GM18868 (cell line): ENCODE measurements around the gene RAB14.

Experiments
- ATAC-seq: cut with Tn5 transposase; IDR thresholded peaks from one replicate; pipeline ENCODE4 v1.9.1; 2021; ENCODE audit warnings: mild to moderate bottlenecking, moderate library complexity; ENCODE audit not compliant: unreplicated experiment

RAB14 gene

GRCh38 chr9:121220996-121221663 is 19.5 kb upstream of the RAB14 start:
- ATAC-seq: no peak

GRCh38 chr9:121219530-121219929 is 17.9 kb upstream of the RAB14 start:
- ATAC-seq: no peak

- ATAC-seq: no peak
These were observed 16.8 kb upstream of the RAB14 start for GRCh38 chr9:121218357-121219027.

- peak; percentile 96 for ATAC-seq
These were observed 16.1 kb upstream of the RAB14 start for GRCh38 chr9:121217609-121218292.

GRCh38 chr9:121216271-121216805 is 14.7 kb upstream of the RAB14 start:
- no peak for ATAC-seq

GRCh38 chr9:121214005-121214404 is 12.3 kb upstream of the RAB14 start:
- ATAC-seq: no peak

- ATAC-seq: peak; percentile 52
These were observed 11.6 kb upstream of the RAB14 start for GRCh38 chr9:121213136-121213806.

GRCh38 chr9:121210536-121210935 is 8.9 kb upstream of the RAB14 start:
- ATAC-seq: no peak

- ATAC-seq: peak; percentile 85
These were observed 5.8 kb upstream of the RAB14 start for GRCh38 chr9:121207371-121207940.

GRCh38 chr9:121206516-121207370 is 5.1 kb upstream of the RAB14 start:
- ATAC-seq: peak; percentile 59

GRCh38 chr9:121204611-121205010 is 2.9 kb upstream of the RAB14 start:
- no peak for ATAC-seq

- ATAC-seq: no peak
These were observed 2.5 kb upstream of the RAB14 start for GRCh38 chr9:121204121-121204520.

- ATAC-seq: peak; percentile 9
These were observed 478 bp downstream of the RAB14 start for GRCh38 chr9:121201045-121201737.

GRCh38 chr9:121200356-121200755 is 1.3 kb downstream of the RAB14 start:
- ATAC-seq: no peak

- ATAC-seq: no peak
These were observed 1.7 kb downstream of the RAB14 start for GRCh38 chr9:121199921-121200320.

GRCh38 chr9:121198512-121199042 is 3.1 kb downstream of the RAB14 start:
- ATAC-seq: no peak

GRCh38 chr9:121197132-121197531 is 4.5 kb downstream of the RAB14 start:
- no peak for ATAC-seq

GRCh38 chr9:121196389-121196788 is 5.3 kb downstream of the RAB14 start:
- ATAC-seq: peak; percentile 33

- ATAC-seq: no peak
These were observed 6.9 kb downstream of the RAB14 start for GRCh38 chr9:121194730-121195129.
